ENCODE measurements around the gene EPX.
"Not testable (repeated sequence)": the region's sequence is repeated elsewhere in the genome, so short reads cannot be mapped to it uniquely, and the experiment has no call there.

EPX gene, protein sequence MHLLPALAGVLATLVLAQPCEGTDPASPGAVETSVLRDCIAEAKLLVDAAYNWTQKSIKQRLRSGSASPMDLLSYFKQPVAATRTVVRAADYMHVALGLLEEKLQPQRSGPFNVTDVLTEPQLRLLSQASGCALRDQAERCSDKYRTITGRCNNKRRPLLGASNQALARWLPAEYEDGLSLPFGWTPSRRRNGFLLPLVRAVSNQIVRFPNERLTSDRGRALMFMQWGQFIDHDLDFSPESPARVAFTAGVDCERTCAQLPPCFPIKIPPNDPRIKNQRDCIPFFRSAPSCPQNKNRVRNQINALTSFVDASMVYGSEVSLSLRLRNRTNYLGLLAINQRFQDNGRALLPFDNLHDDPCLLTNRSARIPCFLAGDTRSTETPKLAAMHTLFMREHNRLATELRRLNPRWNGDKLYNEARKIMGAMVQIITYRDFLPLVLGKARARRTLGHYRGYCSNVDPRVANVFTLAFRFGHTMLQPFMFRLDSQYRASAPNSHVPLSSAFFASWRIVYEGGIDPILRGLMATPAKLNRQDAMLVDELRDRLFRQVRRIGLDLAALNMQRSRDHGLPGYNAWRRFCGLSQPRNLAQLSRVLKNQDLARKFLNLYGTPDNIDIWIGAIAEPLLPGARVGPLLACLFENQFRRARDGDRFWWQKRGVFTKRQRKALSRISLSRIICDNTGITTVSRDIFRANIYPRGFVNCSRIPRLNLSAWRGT

DNA sequence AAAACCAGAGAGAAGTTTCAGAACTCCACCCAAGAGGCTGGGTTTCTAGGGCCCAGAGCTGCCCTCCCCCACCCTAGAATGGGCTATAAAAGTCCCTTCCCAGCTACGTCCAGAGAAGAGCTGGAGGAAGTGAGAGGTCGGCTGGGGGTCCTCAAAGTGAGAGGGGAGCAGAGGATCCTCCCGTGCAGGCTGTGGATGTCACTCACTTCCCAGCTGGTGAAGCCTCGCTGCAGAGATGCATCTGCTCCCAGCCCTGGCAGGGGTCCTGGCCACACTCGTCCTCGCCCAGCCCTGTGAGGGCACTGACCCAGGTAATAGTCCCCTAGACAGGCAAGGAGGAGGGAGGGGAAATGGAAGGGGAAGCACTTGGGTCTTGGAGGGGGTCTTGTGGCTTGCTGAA is at the start of gene EPX:
Gene EPX, plus strand, starts transcription at position 115 of the 400 bp plus-strand sequence. Its CDS starts 121 bp downstream, at position 236.
- DNase-seq (ENCODE audit: low spot score): no peak

DNA sequence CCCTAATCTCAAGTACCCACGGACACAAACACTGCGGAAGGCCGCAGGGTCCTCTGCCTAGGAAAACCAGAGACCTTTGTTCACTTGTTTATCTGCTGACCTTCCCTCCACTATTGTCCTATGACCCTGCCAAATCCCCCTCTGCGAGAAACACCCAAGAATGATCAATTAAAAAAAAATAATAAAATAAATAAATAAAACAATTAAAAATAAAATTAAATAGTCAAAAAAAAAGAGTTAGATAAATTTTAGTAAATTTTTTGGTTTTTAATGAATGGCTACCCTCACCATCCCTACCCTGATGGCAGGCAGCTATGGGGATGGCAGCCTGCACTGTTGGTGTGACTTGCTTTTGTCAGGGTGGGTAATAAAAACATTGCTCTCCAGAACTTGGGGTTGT is 49.2 kb upstream of the EPX start:
- not testable (repeated sequence) for DNase-seq (ENCODE audit: low spot score)

DNA sequence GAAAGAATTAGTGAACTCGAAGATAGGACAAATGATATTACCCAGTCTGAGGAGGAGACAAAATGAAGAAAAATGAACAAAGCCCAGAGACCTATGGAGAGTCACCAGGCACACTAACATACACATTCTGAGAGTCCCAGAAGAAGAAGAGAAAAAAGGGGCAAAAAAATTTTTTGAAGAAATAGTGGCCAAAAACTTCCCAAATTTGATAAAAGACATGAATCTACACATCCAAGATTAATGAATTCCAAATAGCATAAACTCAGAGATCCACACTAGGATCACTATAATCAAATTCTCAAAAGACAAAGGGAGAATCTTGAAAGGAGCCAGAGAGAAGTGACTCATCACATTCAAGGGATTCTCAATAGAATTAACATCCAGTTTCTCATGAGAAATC is 47.7 kb upstream of the EPX start:
- no peak for DNase-seq (ENCODE audit: low spot score)

DNA sequence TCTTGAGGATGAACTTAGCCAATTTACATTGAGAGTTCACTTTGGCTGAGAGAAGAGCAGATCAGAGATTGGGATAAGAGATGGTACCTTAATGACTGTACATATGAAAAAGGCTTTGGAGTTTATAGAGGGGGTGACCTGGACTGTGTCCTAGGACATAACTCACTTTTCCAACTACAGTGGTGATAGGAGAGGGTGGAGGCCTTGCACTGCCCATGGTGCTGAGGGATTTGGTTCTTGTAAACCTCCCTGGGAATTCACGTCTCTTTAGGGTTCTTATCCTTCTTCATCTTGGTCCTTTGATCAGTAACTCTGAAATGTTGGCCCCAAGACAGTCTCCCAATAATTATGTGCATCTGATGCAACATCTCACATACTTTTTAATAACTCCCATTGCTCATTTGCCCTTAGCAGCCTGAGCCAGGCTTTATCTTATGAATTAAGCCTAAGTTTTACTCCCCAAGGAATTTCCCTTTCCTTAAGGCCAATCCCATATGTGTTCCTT is 44.5 kb upstream of the EPX start, which contains the start of gene OR4D1:
Gene OR4D1, plus strand, starts transcription at position 455 of the 505 bp plus-strand sequence. CDS start 6,770 bp downstream, outside the sequence.
- DNase-seq (ENCODE audit: low spot score): no peak

DNA sequence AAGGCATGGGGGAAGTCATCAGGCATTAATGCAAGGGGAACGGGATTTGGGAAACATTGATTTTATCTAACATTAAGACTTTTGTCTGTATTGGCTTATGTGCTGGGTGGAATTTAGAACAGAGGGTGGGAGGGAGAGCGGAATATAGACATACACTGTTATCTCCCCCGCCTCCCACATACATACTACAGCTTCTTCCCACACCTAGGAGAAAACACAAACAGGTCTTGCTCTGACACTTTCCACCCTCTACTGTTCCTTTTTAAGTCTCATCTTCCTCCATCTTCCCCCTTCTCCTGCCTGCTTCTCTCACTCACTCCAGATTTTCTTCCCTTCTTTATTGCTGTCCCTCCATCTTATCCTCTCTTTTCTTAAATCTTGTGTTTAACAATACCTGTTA is 43.9 kb upstream of the EPX start:
- DNase-seq (ENCODE audit: low spot score): no peak

DNA sequence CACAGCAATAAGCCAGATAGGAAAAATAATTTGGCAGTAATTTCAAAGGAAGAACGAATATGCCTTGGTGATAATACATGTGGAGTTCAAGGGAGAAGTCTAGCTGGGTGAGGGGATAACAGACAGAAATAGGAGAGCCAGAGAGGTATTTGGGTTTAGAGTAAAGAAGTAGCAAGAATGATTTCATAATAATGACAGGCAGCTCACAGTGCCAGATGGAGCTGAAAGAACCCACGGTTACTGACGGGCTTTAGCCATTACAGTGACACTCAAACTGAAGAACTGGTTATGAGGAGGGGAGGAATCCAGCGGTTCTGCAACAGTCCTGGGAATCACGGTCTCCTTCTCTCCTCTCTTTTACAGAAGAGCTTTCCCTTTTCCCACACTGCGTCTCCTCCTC is 42.1 kb upstream of the EPX start:
- no peak for DNase-seq (ENCODE audit: low spot score)

DNA sequence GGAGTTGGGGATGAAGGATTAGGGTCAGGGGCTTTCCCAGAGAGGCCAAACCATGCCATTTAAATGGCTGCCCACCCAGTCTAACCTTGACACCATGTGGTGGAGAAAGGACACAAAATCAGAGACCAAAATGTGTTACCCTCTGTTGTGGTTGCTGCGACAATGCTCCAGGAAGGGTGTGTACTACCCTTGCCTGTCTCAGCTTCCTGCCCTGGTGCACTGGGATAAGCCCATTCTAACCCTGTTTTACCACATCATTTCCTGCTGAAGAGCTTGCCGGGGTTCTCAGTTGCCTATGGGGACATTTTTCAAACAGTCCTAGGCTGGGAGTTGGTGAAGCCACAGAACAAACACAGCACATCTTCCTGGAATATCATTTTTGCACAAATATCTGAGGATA is 39.5 kb upstream of the EPX start:
- no peak for DNase-seq (ENCODE audit: low spot score)

DNA sequence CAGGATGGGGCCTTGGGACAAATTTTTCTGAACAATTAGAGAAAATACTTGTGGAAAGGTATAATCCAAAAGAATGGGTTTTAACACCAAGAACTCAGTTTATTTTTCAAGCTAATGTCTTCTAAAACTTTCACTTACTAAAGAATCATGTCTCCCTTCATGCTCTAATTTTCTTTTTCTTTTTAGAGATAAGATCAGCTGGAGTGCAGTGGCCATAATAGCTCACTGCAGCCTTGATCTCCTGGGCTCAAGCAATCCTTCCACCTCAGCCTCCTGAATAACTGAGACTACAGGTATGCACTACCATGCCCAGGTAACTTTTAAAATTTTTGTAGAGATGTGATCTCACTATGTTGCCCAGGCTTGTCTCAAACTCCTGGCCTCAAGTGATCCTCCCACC is 38.9 kb upstream of the EPX start:
- DNase-seq (ENCODE audit: low spot score): no peak

DNA sequence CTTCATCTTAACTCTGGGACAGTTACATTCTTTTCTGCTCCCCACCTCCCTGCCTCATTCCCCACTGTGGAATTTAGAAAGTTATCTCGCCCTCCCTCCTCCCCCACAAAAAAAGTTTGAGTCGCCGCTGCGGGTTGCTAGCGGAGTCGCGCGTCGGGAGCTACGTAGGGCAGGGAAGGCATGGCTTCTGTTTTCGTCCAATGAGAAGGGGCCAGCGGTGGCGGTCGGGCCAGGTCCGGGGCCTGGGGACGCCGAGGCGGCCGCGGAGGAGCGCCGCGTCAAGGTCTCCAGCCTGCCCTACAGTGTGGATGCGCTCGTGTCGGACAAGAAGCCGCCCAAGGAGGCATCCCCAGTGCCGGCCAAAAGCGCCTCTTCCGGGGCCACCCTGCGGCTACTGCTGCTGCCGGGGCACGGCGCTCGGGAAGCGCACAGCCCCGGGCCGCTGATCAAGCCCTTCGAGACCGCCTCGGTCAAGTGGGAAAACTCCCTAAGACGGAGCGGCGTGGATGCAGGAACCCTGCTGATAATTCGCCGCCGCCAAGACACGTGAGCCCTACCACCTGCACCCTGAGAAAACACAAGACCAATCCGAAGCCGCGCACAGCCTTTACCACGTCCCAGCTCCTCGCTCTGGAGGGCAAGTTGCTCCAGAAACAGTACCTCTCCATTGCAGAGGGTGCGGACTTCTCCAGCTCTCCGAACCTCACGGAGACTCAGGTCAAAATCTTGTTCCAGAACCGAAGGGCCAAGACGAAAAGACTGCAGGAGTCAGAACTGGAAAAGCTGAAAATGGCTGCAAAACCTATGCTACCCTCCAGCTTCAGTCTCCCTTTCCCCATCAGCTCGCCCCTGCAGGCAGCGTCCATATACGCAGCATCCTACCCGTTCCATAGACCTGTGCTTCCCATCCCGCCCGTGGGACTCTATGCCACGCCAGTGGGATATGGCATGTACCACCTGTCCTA is 35.4 kb upstream of the EPX start:
- DNase-seq (ENCODE audit: low spot score): no peak

DNA sequence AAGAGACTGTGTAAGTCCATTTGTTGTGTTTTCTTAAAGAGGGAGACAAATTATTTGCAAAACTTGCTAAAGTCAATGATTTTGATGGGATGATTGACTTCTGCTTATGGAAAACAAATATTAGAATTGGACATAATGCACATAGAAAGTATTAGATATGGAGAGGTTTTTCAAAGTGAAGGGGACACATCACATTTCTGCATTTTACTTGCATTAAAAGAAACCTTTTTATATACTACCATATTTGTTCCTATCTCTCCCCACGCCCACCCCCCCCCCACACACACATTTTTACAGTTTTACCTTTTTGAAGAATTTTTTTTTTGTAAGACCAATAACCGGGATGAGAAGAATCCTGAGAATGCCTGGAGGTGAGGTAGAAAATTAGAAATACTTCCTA is 34.3 kb upstream of the EPX start:
- no peak for DNase-seq (ENCODE audit: low spot score)

DNA sequence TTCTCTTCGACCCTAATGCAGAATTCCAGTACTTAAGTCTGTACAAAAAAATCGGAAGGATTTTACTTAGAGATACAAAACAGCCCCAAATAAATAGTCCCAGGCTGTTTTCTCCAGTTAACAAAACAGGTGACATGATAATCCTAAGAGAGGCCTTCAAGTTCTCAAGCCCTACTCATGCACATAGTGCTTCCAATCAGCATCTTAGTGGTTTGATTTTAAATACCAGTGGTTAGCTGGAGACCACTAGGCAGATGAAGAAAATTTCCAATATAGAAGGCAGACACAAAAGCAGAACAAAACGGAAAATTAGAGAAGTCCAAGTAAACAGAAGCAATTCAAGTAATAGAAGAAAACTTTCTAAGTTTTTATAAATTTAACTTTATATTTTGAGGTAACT is 31.0 kb upstream of the EPX start:
- DNase-seq (ENCODE audit: low spot score): no peak

DNA sequence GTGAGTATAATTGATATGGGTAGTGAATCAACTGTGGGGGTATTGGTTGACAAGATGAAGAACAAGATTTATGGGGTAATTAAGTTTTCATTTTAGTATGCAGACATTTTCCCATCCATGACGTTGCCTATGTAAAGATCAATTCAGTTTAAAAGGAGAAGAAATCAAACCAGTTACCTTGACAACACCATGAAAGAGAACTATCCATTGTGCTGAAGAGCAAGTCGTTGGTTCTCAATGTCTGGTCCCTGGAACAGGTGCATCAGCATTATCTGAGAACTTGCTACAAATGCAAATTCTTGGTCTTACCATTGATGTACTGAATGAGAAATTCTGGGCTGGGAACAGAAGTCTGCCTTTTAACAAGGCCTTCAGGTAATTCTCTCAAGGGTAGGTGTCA is 26.5 kb upstream of the EPX start:
- DNase-seq (ENCODE audit: low spot score): no peak

DNA sequence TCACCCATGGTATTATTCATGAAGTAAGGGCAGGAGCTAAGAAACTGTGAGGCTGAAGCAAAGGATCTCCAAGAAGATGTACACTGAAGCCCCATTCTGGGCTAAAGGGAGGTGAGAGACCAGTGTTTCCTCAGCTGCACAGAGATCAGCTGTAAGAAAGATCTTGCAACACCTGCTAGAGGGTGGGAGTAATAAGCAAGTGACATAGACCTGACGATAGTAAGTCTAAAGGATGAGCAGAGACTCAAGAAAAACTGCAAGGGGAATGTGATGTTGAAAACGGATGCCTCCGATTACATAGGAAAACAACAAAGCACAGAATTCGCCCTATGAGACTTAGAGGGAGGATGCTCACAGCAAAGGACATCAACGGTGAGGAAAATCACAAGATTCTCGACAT is 25.8 kb upstream of the EPX start, which contains the start of gene OR4D2:
Gene OR4D2, plus strand, starts transcription at position 301 of the 400 bp plus-strand sequence. CDS start 2,674 bp downstream, outside the sequence.
- no peak for DNase-seq (ENCODE audit: low spot score)

DNA sequence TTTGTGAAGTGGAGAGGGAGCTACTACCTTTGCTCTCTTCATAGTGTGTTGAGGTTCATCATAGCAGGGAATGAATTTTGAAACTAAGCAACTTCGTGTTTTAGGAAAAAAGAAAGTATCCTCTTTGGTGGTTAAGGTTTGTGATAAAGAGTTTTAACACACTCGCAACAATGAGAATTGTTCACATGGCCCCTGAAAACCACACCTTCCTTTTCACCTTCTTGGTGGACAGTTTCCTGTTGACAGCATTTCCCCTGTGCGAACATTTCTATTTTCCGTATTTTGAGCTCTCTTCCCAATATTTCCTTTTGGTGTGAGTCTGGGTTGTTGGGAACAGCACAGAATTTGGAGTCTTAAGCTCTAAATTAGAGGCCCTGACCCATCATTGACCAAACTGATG is 21.9 kb upstream of the EPX start:
- DNase-seq (ENCODE audit: low spot score): no peak

DNA sequence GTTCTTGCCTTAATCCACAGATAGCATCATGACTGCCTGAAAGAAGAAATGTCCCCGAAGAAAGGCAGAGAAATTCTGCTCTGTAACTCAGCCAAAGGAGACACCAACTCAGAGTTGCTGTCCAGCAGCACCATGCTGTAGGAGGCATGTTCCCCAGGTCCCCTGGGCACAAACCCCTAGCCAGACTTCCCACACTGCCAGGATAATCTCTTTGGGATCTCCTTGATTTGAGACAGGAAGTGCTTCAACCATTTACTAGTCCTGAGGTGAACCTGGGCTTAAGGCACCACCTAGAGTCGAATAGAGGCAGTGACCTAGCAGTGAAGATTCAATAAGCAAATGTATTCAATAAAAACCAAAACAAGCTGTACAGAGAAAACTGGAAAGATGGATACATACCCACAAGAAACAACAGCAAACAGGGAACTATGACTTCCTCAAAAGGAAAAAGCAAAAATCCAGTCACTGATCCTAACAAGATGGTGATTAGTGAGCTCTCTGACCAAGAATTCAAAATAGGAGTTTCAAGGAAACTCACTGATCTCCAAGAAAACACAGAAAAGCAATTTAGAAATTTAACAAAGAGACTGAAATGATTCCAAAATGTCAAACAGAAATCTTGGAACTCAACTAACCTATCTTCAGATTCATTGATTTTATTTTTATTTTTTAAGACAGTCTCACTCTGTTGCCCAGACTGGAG is 20.0 kb upstream of the EPX start:
- peak; percentile 53 for DNase-seq (ENCODE audit: low spot score)

DNA sequence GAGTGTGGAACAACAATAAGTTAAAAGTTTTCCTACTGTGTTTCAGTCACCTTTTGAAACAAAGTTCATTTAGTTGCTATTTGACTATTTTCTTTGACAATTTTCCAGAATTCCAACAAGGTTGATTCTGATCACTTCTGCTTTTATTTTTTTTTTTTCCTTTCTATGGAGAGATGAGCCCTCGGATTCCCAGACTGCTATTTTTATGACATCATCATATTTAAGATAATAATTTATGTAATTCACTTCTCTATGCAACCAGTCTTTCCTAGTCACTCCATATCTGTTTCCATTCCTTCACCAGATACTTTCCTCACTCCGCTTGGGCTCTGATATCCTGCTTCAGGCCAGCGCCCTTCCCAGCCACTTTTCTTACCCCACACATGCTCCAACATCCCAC is 17.7 kb upstream of the EPX start:
- DNase-seq (ENCODE audit: low spot score): no peak

DNA sequence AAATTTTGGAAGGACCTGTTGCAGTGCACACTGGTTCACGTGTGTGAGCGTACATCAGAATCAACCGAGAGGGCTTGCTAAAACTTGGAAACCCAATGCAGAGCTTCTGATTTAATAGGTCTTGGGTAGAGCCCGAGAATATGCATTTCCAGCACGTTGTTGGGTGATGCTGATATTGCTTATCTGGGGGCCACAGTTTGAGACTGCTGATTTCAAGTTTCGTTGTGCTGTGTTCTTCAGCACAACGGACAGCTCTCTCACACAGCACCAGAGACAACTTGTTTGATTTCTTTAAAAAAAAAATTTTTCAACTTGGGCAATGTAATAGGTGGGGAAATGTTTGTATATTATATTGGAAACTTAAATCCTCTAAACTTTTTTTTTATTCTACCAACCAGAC is 16.3 kb upstream of the EPX start:
- peak; percentile 14 for DNase-seq (ENCODE audit: low spot score)

DNA sequence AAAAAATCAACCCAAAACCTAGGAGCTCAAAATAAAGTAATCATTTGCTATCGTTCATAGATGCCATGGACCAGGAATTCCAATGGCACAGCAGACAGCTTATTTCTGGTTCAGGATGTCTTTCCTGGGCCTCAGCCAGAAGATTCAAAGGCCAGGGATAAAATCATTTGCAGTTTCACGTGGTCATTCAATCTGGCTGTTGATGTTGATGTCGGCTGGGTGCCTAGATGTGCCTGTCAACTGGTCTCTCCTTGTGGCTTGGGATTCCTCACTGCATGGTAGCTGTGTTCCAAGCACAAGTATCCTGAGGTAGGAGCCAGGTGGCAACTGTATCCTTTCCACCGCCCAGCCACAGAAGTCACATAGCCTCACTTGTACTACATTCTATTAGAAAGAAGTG is 10.7 kb upstream of the EPX start:
- no peak for DNase-seq (ENCODE audit: low spot score)

DNA sequence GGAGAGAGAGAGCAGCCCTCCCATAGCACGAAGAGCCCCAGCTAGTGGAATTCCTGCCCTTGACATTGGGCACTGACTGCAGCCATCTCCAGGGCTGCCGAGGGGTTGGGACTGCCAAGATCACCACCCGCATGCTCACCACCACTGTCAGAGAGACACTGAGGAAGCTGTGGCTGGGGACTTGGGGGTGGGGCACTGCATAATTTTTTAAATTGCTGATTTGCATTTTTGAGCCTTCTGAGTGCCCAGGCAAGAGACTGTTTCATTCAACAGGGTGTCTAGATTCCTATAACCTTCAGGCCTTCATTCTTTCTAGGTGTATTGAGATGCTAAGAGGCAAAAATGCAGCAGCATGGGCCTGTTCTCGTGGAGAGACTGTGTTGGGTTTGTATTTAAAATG is 9.0 kb upstream of the EPX start:
- no peak for DNase-seq (ENCODE audit: low spot score)

DNA sequence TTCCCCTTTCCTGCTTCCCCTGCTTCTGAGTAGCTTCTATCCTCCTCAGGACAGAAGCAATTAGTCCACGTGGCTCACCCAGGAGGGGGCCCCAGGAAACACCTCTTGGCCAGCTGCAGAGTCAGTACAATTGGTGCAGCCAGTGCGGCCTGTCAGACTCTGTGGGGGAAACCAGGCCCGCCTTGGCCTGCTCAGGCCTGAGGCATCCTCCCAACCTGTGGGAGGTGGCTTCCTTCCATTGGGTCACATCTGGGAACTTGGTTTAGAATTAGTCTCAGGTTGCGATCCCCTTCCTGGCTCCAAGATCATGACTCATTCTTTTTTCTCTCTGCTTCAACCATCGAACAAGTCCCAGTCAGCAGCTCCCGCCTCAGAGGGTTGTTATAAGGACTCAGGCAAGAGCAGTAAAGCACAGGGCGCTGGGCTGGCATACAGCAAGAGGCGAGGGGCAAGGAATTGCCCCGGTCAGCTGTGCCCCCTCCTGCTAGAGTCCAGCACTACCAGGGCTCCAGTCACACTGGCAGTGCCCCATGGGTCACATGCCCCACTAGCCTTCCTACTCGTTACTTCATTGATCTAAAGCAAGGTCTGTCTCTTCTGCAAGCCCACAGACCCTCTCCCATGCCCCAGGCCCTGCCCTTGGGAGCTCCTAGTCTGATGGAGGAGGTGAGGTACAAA is 8.1 kb upstream of the EPX start:
- peak; percentile 40 for DNase-seq (ENCODE audit: low spot score)
